ENCODE measurements around the gene MAP1LC3B.

DNA sequence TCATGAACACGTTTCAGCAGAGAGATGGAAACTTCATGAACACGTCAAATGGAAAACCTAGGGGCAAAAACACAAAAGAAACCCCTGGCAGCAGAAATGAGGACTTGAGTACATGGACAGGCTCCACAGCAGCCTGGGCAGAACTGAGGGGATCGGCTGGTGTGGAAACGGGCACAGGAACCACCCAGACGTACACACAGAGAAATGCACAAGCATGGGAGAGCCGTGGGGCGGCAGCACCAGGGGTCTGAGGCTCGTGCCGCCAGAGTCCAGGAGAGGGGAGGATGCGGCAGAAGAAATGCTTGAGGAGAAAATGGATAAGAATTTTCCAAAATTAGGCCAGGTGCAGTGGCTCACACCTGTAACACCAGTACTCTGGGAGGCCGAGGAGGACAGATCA, 30.0 kb downstream of the MAP1LC3B start:
- no peak for TF ChIP-seq EZH2 (IDR thresholded peaks at IDR 0.05)
- TF ChIP-seq, protein P1, sequence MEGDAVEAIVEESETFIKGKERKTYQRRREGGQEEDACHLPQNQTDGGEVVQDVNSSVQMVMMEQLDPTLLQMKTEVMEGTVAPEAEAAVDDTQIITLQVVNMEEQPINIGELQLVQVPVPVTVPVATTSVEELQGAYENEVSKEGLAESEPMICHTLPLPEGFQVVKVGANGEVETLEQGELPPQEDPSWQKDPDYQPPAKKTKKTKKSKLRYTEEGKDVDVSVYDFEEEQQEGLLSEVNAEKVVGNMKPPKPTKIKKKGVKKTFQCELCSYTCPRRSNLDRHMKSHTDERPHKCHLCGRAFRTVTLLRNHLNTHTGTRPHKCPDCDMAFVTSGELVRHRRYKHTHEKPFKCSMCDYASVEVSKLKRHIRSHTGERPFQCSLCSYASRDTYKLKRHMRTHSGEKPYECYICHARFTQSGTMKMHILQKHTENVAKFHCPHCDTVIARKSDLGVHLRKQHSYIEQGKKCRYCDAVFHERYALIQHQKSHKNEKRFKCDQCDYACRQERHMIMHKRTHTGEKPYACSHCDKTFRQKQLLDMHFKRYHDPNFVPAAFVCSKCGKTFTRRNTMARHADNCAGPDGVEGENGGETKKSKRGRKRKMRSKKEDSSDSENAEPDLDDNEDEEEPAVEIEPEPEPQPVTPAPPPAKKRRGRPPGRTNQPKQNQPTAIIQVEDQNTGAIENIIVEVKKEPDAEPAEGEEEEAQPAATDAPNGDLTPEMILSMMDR (IDR thresholded peaks at IDR 0.05), result no peak
